HG02759 (cell line): ENCODE results near the gene COQ6.
"Not testable (repeated sequence)": the region's sequence is repeated elsewhere in the genome, so short reads cannot be mapped to it uniquely, and the experiment has no call there.

Experiments used
- ATAC-seq: cut with Tn5 transposase; IDR thresholded peaks from one replicate; pipeline ENCODE4 v1.9.1; 2021; ENCODE audit warnings: mild to moderate bottlenecking, moderate library complexity; ENCODE audit not compliant: unreplicated experiment

Gene COQ6

DNA sequence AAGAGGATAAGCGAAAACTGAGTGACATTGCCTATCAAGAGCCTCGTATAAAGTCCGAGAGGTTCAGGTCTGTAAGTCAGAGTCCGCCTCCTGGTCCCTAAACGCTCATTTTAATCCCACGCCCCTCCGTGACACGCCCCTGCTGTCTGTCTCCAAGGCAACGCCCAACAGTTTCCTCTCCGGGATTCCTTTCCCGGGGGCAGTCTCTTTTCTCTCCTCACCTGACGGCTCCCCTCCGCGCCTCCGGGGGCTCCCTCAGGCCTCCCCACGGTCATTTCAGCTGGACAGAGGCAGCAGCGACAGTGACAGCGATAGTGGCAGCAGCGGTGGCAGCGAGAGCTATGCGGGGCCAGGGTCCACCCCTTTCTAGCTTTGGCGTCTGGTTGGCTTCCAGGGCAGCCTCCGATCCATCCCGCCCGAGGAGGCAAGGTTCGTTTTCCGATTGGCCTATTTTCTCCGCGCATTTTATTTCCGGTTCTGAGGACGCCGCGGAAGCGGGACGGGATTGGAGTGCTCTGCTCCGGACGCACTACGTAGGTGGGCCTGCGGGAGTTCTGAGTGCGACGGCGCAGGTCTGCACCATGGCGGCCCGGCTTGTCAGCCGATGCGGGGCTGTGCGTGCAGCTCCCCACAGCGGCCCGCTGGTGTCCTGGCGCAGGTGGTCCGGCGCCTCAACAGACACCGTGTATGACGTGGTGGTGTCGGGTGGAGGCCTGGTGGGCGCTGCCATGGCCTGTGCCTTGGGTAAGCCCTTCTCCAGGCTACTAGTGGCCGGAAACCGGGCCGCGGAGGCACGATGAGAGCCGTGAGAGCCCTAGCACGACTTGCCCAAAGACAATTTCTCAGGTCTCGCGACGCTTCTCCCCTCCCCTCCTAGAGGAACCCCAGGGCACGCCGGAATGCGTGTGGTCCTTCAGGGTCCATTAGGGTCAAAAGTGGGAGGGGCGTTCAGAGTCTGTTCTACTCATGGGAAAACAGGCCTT is at the start of gene COQ6, which contains the start of gene FAM161B:
Gene COQ6, plus strand, starts transcription at position 551 of the 983 bp plus-strand sequence. Its CDS starts 31 bp downstream, at position 582.
Gene FAM161B, minus strand, starts transcription at position 343 of the 983 bp plus-strand sequence. Its CDS starts 68 bp downstream, at position 275.
- peak; percentile 91 for ATAC-seq

DNA sequence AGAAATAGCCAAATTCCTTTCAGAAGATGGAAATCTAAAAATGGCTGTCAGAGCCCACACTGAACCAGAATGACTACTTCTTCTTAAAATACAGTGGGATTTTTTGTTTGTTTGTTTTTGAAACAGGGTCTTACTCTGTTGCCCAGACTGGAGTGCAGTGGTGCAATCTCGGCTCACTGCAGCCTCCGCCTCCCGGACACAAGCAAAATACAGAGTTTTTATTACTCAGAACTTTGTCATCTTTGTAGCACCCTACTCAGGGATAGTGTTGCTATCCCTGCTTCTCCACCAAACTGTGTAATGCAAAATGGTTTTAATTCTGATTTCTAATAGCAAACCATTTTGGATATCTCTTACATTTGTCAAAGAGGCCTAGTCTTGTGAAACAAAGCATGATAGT is 47.1 kb upstream of the COQ6 start:
- no peak for ATAC-seq

DNA sequence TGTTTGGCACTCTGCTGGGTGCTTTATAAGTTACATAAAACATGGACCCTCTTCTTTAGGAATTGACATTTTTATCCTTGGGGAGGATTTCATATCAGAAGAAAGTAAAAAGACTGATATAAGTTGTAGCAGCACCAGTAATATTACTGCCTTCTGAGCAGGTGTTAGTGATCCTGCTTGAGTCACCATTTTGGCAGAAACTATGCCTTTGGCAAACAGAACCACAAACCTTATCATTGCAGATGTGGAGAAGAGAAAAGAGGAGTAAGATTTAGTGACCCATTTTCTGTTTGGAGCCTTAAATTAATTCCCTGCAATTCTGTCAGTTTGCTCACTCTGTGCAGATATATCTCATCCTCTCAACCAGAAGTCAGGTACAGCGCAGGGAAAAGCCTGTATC is 40.4 kb upstream of the COQ6 start:
- no peak for ATAC-seq

DNA sequence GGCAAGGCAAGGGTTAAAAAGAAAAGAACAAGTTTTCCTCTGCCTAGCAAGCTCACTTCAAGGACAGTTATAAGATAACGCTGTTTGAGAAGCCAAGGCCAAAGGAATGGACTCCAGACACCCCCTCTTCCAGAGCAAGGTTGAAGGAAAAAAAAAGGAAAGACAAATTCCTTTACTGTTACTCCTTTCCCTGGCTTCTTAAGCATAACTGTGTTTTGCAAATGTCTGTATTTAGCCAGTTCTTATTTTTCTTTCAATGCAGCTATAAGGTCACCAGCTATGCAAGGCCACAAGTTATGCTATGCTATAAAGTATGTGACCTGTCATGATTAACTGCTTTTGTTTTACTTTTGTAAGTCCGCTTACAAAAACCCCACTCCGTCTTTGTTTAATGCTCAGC is 36.8 kb upstream of the COQ6 start:
- no peak for ATAC-seq

DNA sequence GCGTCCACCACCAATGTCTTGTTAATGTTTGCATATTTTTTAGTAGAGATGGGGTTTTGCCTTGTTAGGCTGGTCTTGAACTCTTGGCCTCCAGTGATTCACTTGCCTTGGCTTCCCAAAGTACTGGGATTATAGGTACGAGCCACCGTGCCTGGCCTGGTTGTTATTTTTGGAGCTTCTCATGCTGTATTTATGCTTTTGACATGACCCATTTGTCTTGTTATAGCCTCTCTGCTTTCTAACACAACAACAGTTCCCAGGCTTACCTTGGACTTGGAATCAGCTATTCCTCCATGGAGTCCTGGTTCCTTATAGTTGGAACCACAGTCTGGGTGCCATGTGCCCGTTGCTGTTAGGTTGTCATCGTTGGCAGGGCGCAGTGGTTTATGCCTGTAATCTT is 33.8 kb upstream of the COQ6 start:
- no peak for ATAC-seq

DNA sequence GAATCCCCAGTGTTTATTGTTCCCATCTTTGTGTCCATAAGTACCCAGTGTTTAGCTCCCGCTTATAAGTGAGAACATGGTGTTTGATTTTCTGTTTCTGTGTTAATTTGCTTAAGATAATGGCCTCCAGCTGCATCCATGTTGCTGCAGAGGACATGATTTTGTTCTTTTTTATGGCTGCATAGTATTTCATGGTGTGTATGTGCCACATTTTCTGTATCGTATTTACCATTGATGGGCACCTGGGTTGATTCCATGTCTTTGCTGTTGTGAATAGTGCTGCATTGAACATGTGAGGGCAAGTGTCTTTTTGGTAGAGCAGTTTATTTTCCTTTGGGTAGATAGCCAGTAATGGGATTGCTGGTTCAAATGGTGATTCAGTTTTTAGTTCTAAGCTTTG is 30.6 kb upstream of the COQ6 start:
- not testable (repeated sequence) for ATAC-seq

DNA sequence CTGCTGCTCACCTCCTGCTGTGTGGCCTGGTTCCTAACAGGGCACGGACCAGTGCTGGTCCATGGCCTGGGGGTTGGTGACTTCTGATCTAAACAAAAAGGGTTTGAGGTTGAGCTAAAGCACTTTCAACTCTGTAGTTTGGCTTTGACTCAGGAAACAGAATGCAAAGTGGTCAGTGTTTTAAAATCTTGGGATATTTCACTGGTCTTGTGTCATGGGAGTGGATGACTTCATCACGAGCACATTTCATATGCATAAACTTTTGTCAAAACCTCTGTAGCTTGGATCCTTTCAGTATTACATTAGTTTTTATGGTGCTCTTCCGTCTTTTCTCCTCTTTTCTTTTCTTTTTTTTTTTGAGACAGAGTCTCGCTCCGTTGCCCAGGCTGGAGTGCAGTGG is 25.8 kb upstream of the COQ6 start:
- no peak for ATAC-seq

DNA sequence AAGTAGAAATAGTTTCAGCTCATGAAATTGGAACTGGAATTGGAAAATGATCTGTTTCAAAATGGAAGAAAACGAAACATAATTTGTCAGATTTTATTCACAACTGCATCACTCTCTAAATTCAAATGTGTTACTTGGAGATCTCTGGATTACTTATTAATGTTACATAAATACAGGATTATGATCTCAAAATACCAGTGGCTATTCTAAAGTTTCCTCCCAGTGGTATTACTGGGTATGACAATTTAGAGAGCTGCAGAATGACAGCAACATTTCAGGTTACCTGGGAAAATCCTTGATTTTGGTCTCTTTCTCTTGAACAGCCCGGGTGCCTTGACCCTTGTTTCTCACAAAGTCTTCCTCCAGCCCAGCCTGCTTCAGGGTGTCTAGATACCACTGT is 14.4 kb upstream of the COQ6 start:
- ATAC-seq: no peak

DNA sequence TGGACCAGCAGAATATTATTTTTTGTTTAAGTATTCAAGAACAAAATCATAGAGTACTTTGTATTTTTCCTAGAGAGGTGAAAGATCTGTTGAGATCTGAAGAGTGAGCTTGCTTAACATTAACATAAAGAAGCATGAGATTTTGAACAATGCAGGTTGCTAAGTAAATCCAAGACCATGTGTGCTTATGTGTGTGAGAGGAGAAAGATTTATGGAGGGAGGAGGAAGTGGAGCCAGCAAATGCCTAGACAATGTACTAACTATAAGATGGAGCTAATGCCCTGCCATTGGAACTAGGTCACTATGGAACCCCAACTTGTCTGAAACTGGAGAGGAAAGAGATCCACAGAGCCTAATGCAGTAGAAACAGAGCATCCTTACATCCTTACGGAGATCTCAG is 13.6 kb upstream of the COQ6 start:
- no peak for ATAC-seq

DNA sequence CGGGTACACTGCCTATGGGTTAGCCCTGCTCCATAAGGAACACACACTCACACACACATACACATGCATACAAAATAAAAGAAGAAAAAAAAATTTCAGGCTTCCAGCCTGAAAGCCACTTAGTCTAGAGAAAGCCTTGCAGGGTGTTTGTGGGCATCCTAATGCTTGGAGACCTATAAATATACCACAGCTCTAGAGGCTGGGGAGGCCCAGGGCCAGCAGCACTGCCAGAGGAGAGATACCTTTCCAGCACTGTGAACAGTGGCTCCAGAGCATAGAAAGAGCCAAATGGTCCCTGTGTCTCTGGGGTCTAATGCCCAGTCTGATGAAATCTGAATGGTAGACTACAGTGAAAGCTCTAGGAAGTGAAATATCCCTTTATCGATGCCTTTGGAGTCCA is 13.1 kb upstream of the COQ6 start:
- ATAC-seq: no peak

DNA sequence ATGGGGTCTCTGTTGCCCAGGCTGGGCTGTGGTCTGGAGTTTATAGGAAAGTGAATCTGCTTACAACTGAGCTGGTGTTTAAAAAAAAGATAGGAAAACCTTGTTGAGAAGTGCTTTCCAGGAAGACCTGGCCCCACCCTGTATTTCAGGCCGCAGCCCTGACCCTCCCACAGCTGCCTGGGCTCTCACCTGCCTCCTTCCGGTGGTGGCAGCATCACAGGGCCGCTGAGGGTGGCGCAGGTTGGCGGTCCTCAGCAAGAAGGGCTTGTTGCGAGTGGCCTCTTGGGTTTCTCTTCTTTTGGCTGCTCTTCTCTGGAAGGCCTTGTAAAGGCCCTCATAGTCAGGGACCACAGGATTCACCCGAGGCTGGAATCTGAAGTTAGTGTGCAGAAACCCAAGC is 7.9 kb upstream of the COQ6 start:
- ATAC-seq: no peak

DNA sequence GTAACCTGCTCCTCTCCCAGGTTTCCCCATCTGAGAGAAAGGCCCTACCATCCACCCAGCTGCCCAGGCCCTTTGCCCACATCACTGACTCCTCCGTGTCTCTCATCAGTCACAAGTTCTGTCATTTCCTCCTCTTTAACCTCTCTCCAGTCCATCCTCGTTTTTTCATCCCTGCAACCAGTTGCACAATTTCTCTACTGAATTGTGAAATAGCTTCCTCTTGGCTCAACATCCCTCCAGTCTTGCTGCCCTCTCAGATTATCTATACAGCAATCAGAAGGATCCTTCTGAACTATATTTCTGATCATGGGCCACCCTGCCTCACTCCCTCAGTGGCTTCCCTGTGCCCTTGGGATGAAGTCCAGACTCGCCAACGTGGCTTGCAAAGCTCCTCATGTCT is 7.0 kb upstream of the COQ6 start:
- ATAC-seq: no peak

DNA sequence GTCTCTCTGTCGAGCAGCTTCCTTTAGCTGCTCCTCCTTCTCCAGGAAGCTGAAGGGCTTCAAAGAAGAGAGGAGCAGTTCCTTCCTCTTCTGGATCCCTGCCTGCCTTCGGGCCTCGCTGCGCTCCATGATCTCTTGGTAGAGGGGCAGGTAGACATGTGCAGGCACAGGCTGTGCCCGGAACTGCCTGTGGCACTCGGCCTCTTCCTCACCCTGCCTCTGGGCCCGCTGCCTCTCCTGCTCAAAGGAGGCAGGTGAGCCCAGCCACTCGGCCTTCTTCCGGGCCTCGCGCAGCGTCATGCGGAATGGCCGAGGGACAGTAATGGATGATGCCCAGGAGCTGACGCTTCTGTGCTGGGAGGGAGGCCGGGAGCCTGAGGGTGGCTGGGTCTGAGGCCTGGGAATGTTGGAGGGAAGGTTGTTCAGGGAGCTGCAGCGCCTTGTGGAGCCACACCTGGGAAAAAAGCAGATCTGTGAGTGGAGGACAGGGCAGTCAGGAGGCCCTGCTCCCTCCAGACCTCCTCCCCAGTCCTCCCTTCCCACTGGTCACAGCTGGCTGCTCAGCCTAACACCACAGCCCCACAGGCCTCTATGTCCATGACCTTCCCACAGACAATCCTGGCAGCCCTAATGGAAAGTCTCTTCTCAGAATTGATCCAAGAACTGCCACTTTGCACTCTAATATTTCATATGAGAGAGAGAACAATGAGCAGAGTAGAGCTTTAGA is 5.5 kb upstream of the COQ6 start:
- no peak for ATAC-seq

DNA sequence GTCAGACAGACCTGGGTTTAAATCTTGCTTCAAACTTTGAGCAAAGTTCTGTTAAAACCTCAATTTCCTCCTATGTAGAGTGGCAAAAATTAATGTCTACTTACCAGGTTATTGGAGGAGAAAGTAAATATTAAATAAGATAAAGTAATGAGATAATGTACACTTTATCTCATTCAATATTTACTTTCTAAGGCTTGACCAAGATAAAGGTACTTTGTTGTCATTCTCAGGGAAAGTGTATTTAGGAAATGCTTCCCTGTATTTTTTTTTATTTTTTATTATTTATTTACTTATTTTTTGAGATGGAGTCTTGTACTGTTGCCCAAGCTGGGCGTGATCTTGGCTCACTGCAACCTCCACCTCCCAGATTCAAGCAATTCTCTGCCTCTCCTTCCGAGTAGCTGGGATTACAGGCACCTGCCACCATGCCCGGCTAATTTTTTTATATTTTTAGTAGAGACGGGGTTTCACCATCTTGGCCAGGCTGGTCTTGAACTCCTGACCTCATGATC is 4.9 kb upstream of the COQ6 start:
- no peak for ATAC-seq

DNA sequence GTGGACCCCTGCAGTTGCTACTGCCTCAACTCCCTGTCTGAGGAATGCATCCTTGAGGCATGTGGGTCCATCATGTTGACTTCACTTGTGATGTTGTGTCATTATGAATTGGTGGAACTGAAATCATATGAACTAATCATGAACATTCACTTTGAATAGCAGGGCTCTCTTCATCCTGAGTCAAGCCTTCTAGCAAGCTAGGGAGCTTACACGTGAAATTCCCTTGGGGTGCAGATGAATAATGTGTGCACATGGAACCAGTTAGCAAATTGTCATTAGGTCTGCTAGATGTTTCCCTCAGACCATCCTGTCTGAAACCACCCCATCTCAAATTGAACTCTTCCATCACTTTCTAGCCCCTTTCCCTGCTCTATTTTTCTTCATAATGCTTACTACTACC is 3.6 kb downstream of the COQ6 start:
- no peak for ATAC-seq

DNA sequence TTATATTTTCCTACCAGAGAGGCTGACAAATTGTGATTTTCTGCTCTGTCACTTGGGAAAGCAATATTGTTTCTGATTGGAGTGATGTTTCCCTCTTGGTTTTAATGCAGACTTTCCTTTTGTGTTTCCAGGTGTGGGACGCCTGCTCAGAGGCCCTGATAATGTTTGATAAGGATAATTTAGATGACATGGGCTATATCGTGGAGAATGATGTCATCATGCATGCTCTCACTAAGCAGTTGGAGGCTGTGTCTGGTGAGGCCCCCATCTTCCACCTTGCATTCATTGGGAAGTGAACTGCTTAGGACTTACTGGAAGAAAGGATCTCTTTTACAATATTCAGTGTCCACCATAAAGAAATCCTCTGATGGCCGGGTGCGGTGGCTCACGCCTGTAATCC is 5.6 kb downstream of the COQ6 start:
- no peak for ATAC-seq

DNA sequence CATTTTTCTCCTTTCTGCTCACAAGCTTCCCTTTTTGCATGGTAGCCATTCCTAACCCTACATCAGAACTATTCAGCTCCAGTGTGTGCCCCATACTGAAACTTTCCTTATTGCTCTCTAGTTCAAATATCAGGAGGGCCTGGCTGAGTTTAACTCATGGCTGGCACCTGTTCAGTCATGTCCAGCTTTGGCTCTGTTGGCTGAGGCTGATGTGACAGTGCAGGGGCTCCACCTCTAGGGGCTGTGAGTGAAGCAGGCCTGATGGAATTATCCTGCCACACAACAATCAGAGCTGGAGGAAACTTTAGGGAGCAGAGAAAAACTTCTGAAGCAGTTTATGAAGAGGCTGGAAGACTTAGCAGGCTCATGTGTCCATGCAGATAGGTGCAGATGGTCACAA is 8.5 kb downstream of the COQ6 start:
- ATAC-seq: no peak

DNA sequence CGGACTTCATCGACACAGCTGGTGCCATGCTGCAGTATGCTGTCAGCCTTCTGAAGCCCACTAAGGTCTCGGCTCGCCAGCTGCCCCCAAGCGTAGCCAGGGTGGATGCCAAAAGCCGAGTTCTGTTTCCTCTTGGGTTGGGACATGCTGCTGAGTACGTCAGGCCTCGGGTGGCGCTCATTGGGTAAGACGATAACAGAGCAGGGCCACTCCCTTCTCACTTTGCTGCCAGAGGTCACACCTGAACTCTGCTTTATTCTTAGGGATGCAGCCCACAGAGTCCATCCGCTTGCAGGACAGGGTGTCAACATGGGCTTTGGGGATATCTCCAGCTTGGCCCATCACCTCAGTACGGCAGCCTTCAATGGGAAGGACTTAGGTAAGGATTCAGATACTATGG is 11.1 kb downstream of the COQ6 start:
- no peak for ATAC-seq

DNA sequence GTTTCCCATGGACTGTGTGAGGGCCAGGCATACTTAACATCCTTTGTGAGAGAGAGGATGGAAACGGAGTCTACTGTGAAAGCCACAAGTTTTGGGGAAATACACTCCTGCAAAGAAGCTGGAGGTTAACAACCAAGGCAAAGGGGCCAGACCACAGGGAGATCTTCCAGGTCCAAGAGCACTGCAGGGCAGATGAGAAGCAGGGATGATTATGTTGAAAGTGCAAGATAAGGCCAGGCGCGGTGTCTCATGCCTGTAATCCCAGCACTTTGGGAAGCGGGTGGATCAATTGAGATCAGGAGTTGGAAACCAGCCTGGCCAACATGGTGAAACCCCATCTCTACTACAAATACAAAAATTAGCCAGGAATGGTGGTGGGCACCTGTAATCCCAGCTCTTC is 15.1 kb downstream of the COQ6 start:
- ATAC-seq: no peak

DNA sequence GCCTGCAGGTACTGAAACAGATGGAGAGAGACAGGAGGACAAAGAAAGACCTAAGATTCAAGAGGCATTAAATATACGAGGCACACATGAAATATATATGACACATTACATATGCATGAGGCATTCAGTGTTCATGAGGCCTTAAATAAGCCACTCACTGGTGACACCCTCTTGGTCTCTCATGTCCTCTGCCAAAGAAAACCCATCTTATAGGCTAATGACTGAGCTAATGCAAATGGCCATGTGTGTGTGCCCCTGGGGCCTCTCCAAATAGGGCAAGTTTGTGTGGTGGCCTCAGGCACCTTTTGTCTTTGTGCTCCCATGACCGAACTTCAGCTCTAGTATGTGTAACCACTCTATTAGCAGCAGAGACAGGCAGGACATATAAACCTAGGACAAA is 18.8 kb downstream of the COQ6 start:
- no peak for ATAC-seq

DNA sequence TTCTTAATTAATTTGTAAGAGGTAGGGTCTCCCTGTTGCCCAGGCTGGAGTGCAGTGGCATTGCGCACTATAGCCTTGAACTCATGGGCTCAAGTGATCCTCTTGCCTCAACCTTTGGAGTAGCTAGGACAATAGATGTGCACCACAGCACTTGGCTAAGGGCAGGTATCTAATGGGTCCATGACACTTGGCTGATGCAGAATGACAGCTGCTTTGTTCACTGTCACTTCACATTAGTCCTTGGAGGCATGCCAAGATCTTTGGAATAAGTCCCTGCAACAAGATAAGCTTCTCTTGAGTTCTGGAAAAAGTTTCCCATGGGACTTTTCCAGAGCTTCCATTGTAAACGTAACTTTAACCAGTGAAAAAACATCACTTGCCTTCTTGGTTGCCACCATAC is 23.4 kb downstream of the COQ6 start:
- no peak for ATAC-seq

DNA sequence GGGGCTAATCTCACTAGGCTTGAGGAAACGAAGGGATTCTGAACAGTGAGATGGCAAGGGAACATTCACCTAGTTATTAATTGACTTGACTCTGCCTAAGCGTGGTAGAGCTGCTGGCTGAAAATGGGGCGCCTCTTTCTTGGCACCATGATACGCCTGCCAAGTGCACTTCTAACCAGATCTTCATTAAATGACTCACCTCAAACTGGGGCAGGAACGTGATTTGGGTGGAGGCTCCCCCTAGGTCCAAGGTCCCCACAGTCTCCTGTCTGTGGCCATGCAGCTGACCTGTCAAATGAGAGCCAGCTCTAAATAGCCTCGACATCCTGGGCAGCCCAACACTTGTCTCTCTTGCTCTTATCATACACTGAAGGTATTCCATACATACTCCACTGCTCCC is 26.0 kb downstream of the COQ6 start:
- no peak for ATAC-seq
